ENCODE data around the gene EEA1.
A peak's percentile ranks its signal among the peaks of the same experiment; 100 is the strongest.

GRCh38 chr12:92952394-92952793, 23.3 kb upstream of the EEA1 start:
- TF ChIP-seq CTCF (IDR thresholded peaks at IDR 0.05): no peak
- peak in 1 of 3 donors; percentile 23 for TF ChIP-seq POLR2AphosphoS5 (IDR thresholded peaks at IDR 0.05)

Measured in transverse colon (tissue), 4 donors.